Thymus (tissue), 11 donors: ENCODE data around the gene AMMECR1. TPM values are rescaled to one million over a fixed set of nuclear protein-coding genes. Genes with fewer than 3 reads are reported as not detected.
"Not testable (repeated sequence)": the region's sequence is repeated elsewhere in the genome, so short reads cannot be mapped to it uniquely, and the experiment has no call there.

Experiments
- DNase-seq, 9 donors: peaks; one replicate each; pipeline ENCODE4 v3.0.0-alpha.2; 2013; ENCODE audit warnings: low spot score in 9 of 9, low read depth in 6 of 9, missing footprints in 1 of 9
- H3K27ac ChIP-seq, 2 donors: one replicate each; pipeline ENCODE4 v1.5.1; 2013; ENCODE audit warnings: control low read depth in 1 of 2, low read depth in 1 of 2, low read length in 1 of 2, mild to moderate bottlenecking in 1 of 2, moderate library complexity in 1 of 2
- H3K27me3 ChIP-seq, 2 donors: one replicate each; pipeline ENCODE4 v1.5.1; 2013; ENCODE audit warnings: low read length in 1 of 2; ENCODE audit not compliant: control insufficient read depth in 2 of 2, insufficient read depth in 1 of 2
- H3K36me3 ChIP-seq, 2 donors: one replicate each; pipeline ENCODE4 v1.5.1; 2013; ENCODE audit warnings: low read length in 1 of 2, mild to moderate bottlenecking in 1 of 2, moderate library complexity in 1 of 2; ENCODE audit not compliant: control insufficient read depth in 2 of 2, insufficient read depth in 2 of 2
- H3K4me1 ChIP-seq, 2 donors: one replicate each; pipeline ENCODE4 v1.5.1; 2013; ENCODE audit warnings: low read length in 2 of 2; ENCODE audit not compliant: control insufficient read depth in 2 of 2, insufficient read depth in 2 of 2
- H3K4me3 ChIP-seq, 2 donors: one replicate each; pipeline ENCODE4 v1.5.1; 2013; ENCODE audit warnings: low read length in 2 of 2, control low read depth in 1 of 2, mild to moderate bottlenecking in 1 of 2
- H3K9me3 ChIP-seq, 2 donors: one replicate each; pipeline ENCODE4 v1.5.1; 2013; ENCODE audit warnings: low read length in 1 of 2, mild to moderate bottlenecking in 1 of 2; ENCODE audit not compliant: control insufficient read depth in 2 of 2, insufficient read depth in 1 of 2
- WGBS: extraction: QIAGEN DNeasy Blood & Tissue Kit; methylation state at CpG from one replicate; pipeline ENCODE4 v1.1.7; 2013; 5-methylcytosine and 5-hydroxymethylcytosine counted together
- polyA plus RNA-seq: library from polyadenylated mRNA; stranded (reverse); fragments of 200-250 nt; gene quantifications from one replicate; pipeline ENCODE4 v1.2.3, GENCODE V29; 2013
- total RNA-seq: library from RNA; stranded (reverse); fragments of 120-200 nt; gene quantifications from one replicate; pipeline ENCODE4 v1.2.4, GENCODE V29; 2013
- donor health status: healthy.

The AMMECR1 gene
- total and polyA plus RNA-seq, 2 donors = 5.1 to 7.0 TPM

GRCh38 chrX:110252711-110253110, 65.2 kb downstream of the AMMECR1 start:
- WGBS = 98% methylated on average over 7 of the region's 7 CpGs
- Histone ChIP-seq H3K4me1 (no peaks in the 10 kb centered on the region), H3K27me3 (no peaks in the 10 kb centered on the region), H3K27ac (no peak overlapping the region), H3K36me3 (no peaks in the 10 kb centered on the region), H3K4me3 (no peak overlapping the region), H3K9me3 (no peaks in the 10 kb centered on the region)
- no peak for DNase-seq

GRCh38 chrX:110251961-110252360, 65.9 kb downstream of the AMMECR1 start:
- Histone ChIP-seq H3K27me3 (no peaks in the 10 kb centered on the region), H3K9me3 (no peaks in the 10 kb centered on the region), H3K4me1 (no peaks in the 10 kb centered on the region), H3K4me3 (no peak overlapping the region), H3K27ac (no peak overlapping the region), H3K36me3 (no peaks in the 10 kb centered on the region)
- no peak for DNase-seq
- WGBS = 100% methylated on average over 1 of the region's 1 CpG

- no peak overlapping the region for H3K4me3 ChIP-seq
- no peaks in the 10 kb centered on the region for H3K9me3 ChIP-seq
- no peak overlapping the region for H3K27ac ChIP-seq
- H3K4me1 ChIP-seq = no peaks in the 10 kb centered on the region
- no peaks in the 10 kb centered on the region for H3K27me3 ChIP-seq
- 94% methylated on average over 1 of the region's 1 CpG for WGBS
- no peak for DNase-seq
- H3K36me3 ChIP-seq = no peaks in the 10 kb centered on the region
Observed at GRCh38 chrX:110251526-110251925, 66.4 kb downstream of the AMMECR1 start.

GRCh38 chrX:110250847-110251246, 67.0 kb downstream of the AMMECR1 start:
- H3K27me3 ChIP-seq = no peaks in the 10 kb centered on the region
- DNase-seq = no peak
- H3K4me1 ChIP-seq = no peaks in the 10 kb centered on the region
- no peak overlapping the region for H3K4me3 ChIP-seq
- no peaks in the 10 kb centered on the region for H3K36me3 ChIP-seq
- 100% methylated on average over 1 of the region's 1 CpG for WGBS
- no peak overlapping the region for H3K27ac ChIP-seq
- no peaks in the 10 kb centered on the region for H3K9me3 ChIP-seq

GRCh38 chrX:110248578-110248977, 69.3 kb downstream of the AMMECR1 start:
- H3K4me3 ChIP-seq = no peak overlapping the region
- no peak overlapping the region for H3K27ac ChIP-seq
- 95% methylated on average over 1 of the region's 1 CpG for WGBS
- DNase-seq = no peak
- H3K27me3 ChIP-seq = no peaks in the 10 kb centered on the region
- H3K36me3 ChIP-seq = no peaks in the 10 kb centered on the region
- H3K9me3 ChIP-seq = no peaks in the 10 kb centered on the region
- H3K4me1 ChIP-seq = no peaks in the 10 kb centered on the region

- no peaks in the 10 kb centered on the region for H3K4me1 ChIP-seq
- H3K27me3 ChIP-seq = no peaks in the 10 kb centered on the region
- H3K36me3 ChIP-seq = no peaks in the 10 kb centered on the region
- no peak overlapping the region for H3K4me3 ChIP-seq
- DNase-seq = no peak
- H3K9me3 ChIP-seq = no peaks in the 10 kb centered on the region
- no peak overlapping the region for H3K27ac ChIP-seq
Observed at GRCh38 chrX:110245011-110245410, 72.9 kb downstream of the AMMECR1 start.

- H3K27ac ChIP-seq = no peak overlapping the region
- no peaks in the 10 kb centered on the region for H3K9me3 ChIP-seq
- WGBS = 98% methylated on average over 1 of the region's 1 CpG
- H3K4me1 ChIP-seq = no peaks in the 10 kb centered on the region
- no peaks in the 10 kb centered on the region for H3K27me3 ChIP-seq
- no peak for DNase-seq
- no peaks in the 10 kb centered on the region for H3K36me3 ChIP-seq
- no peak overlapping the region for H3K4me3 ChIP-seq
Observed at GRCh38 chrX:110242371-110242770, 75.5 kb downstream of the AMMECR1 start.

GRCh38 chrX:110241816-110242215, 76.1 kb downstream of the AMMECR1 start:
- no peaks in the 10 kb centered on the region for H3K27me3 ChIP-seq
- no peaks in the 10 kb centered on the region for H3K9me3 ChIP-seq
- no peaks in the 10 kb centered on the region for H3K36me3 ChIP-seq
- H3K27ac ChIP-seq = no peak overlapping the region
- H3K4me3 ChIP-seq = no peak overlapping the region
- no peaks in the 10 kb centered on the region for H3K4me1 ChIP-seq
- WGBS = 98% methylated on average over 1 of the region's 1 CpG
- DNase-seq = no peak

- H3K9me3 ChIP-seq, H3K4me3 ChIP-seq, H3K27me3 ChIP-seq, DNase-seq, H3K36me3 ChIP-seq, H3K4me1 ChIP-seq, H3K27ac ChIP-seq: not testable (repeated sequence)
- WGBS = 97% methylated on average over 5 of the region's 5 CpGs
Observed at GRCh38 chrX:110238259-110238658, 79.6 kb downstream of the AMMECR1 start.

GRCh38 chrX:110231485-110231884, 86.4 kb downstream of the AMMECR1 start:
- 99% methylated on average over 3 of the region's 3 CpGs for WGBS

More at GRCh38 chrX:110231485-110231884, 86.4 kb downstream of the AMMECR1 start:
- not testable (repeated sequence) for DNase-seq, H3K9me3 ChIP-seq, H3K4me1 ChIP-seq, H3K4me3 ChIP-seq, H3K27me3 ChIP-seq, H3K27ac ChIP-seq, H3K36me3 ChIP-seq
